Esophagus squamous epithelium (tissue), 5 donors: ENCODE data around the gene NOL9. TPM values are rescaled to one million over a fixed set of nuclear protein-coding genes. Genes with fewer than 3 reads are reported as not detected.

Source experiments
- DNase-seq: peaks from one replicate; lab custom pipeline; 2025; lab: John Stamatoyannopoulos, UW
- H3K27ac ChIP-seq, 4 donors: fragments of 200-600 bp; sonication (generic); one replicate each; pipeline ENCODE4 v1.5.1; 2016 to 2019; ENCODE audit warnings: mild to moderate bottlenecking in 1 of 4
- H3K27me3 ChIP-seq, 4 donors: fragments of 200-600 bp; sonication (generic); 1 replicate in 3 of 4; 2 replicates in 1 of 4; pipeline versions ENCODE4 v1.5.1 to v1.6.0; 2017 to 2021; ENCODE audit warnings: antibody characterized with exemption in 1 of 4
- H3K36me3 ChIP-seq, 3 donors: fragments of 200-600 bp; sonication (generic); one replicate each; pipeline ENCODE4 v1.5.1; 2016 to 2019
- H3K4me1 ChIP-seq, 3 donors: fragments of 200-600 bp; sonication (generic); one replicate each; pipeline ENCODE4 v1.5.1; 2017 to 2019
- H3K4me3 ChIP-seq, 4 donors: fragments of 200-600 bp; sonication (generic); 1 replicate in 3 of 4; 2 replicates in 1 of 4; pipeline ENCODE4 v1.5.1; 2016 to 2019; ENCODE audit warnings: mild to moderate bottlenecking in 2 of 4, moderate library complexity in 1 of 4
- H3K9me3 ChIP-seq, 3 donors: fragments of 200-600 bp; sonication (generic); one replicate each; pipeline ENCODE4 v1.5.1; 2016 to 2019
- POLR2A ChIP-seq, 4 donors: fragments of 450-650 bp; IDR thresholded peaks; one replicate each; pipeline ENCODE4 v1.6.1; 2017; ENCODE audit warnings: antibody characterized with exemption in 4 of 4, mild to moderate bottlenecking in 4 of 4, moderate library complexity in 3 of 4
- WGBS, 2 donors: methylation state at CpG; one replicate each; pipeline ENCODE4 v1.1.5; 2018; 5-methylcytosine and 5-hydroxymethylcytosine counted together
- intact Hi-C: fragments of 100-400 bp; cut with DNase I; formaldehyde crosslinking; loops from one replicate; pipeline ENCODE4 v1.15.0; 2022
- total RNA-seq, 4 donors: library from RNA; depleted of rRNA; stranded (reverse); fragments of >200 nt; gene quantifications; one replicate each; pipeline ENCODE4 v1.1.0, GENCODE V29; 2016
- TF ChIP-seq, protein P1 (sequence below), 6 experiments: fragments of 450-650 bp in 4 of 6; fragments of 200-600 bp in 2 of 6; sonication (generic) in 2 of 6; IDR thresholded peaks; one replicate each; pipeline ENCODE4 v1.5.1; 2016 to 2019; ENCODE audit warnings: antibody characterized with exemption in 6 of 6, mild to moderate bottlenecking in 4 of 6, moderate library complexity in 4 of 6
- donor health status: DM: yes; HTN: yes; CAD: no.

The NOL9 gene
- total RNA-seq, 4 donors from 2014 or later, result 13.0 to 36.4 (median 22.3) TPM

DNA sequence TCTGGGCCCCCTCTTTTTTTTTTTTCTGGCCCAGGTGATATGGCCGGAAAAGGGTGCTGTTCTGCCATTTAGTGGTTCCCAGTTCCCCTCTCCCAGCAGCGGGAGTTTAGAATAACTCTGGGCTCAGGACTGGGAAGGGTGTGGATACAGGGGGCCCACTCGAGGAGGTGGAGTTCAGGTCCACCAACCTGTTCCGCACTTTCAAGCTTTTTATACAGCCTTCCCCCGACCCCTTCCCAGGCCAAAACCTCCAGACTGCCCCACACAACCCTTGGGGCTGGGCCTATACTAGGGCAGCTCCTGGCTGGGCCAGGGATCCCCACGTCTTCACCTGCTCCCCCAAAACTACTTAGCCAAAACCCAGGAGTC, 63.2 kb downstream of the NOL9 start:
- Histone ChIP-seq H3K9me3 (no peaks in the 10 kb centered on the region), H3K27me3 (peaks cover 0 to 21% (median 0%) of the 10 kb centered on the region in 4 donors), H3K27ac (peak overlapping the region; percentile 90 to 97 (median 93)), H3K4me1 (peaks cover 35 to 87% (median 50%) of the 10 kb centered on the region in 3 donors), H3K4me3 (peak overlapping the region; percentile 71 to 80 (median 78)), H3K36me3 (no peaks in the 10 kb centered on the region)
- intact Hi-C loops, result no loop called here
- no peak for DNase-seq
- no peak for TF ChIP-seq POLR2A (IDR thresholded peaks at IDR 0.05)
- TF ChIP-seq, protein P1, sequence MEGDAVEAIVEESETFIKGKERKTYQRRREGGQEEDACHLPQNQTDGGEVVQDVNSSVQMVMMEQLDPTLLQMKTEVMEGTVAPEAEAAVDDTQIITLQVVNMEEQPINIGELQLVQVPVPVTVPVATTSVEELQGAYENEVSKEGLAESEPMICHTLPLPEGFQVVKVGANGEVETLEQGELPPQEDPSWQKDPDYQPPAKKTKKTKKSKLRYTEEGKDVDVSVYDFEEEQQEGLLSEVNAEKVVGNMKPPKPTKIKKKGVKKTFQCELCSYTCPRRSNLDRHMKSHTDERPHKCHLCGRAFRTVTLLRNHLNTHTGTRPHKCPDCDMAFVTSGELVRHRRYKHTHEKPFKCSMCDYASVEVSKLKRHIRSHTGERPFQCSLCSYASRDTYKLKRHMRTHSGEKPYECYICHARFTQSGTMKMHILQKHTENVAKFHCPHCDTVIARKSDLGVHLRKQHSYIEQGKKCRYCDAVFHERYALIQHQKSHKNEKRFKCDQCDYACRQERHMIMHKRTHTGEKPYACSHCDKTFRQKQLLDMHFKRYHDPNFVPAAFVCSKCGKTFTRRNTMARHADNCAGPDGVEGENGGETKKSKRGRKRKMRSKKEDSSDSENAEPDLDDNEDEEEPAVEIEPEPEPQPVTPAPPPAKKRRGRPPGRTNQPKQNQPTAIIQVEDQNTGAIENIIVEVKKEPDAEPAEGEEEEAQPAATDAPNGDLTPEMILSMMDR (IDR thresholded peaks at IDR 0.05), result no peak
- WGBS, 2 donors, result 19 to 42% methylated on average over 5 to 6 of the region's 6 CpGs

DNA sequence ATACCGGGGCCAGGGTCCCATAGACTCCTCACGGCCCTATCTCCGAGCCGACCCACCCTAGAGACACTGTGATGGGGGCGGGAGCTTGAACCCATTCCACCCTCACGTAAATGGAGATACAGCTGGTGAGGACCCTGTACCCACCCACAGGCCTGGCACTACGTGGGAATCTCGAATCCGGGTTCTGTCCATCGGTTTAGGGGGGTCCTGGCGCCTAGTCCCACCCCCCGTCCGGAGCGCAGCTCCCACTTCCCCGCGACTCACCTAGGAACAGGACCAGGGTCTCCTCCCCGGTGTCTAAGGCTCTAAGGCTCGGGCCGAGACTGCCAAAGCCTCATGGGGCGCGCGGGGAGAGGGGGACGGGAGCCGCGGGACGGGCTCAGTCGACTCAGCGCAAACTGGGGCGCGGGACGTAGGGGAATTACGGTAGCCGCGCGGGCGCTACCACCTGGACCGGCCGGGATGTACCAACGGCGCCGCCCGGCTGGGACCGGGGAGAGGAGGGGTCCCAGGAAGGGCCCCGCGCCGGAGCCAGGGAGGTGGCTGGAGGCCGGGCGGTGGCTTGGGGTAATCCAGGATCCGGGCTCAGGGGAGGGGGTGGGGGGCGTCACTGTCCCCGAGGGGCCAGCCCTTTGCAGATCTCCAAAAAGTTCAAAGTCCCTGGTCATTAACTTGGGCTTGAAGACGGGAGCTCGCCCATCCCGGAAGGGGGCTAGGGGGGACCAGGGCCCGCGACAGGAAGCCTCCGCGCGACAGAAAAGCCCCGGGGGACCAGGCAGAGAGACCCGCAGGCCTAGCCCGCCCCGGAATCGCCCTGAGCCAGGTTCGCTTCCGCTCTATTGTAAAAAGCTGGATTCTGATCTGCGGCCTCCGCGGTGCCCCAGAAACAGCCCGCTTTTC, 63.9 kb downstream of the NOL9 start:
- intact Hi-C loops, result no loop called here
- WGBS, 2 donors, result 0% methylated on average over 12 to 23 of the region's 70 CpGs
- no peak for DNase-seq
- Histone ChIP-seq H3K27ac (peak overlapping the region; percentile 90 to 97 (median 93)), H3K4me1 (peaks cover 40 to 87% (median 52%) of the 10 kb centered on the region in 3 donors), H3K36me3 (no peaks in the 10 kb centered on the region), H3K9me3 (no peaks in the 10 kb centered on the region), H3K27me3 (peaks cover 0 to 27% (median 0%) of the 10 kb centered on the region in 4 donors), H3K4me3 (peak overlapping the region; percentile 71 to 80 (median 78))
- peak in 1 of 4 donors; percentile 44 for TF ChIP-seq POLR2A (IDR thresholded peaks at IDR 0.05)
- TF ChIP-seq, protein P1 (IDR thresholded peaks at IDR 0.05), result no peak

DNA sequence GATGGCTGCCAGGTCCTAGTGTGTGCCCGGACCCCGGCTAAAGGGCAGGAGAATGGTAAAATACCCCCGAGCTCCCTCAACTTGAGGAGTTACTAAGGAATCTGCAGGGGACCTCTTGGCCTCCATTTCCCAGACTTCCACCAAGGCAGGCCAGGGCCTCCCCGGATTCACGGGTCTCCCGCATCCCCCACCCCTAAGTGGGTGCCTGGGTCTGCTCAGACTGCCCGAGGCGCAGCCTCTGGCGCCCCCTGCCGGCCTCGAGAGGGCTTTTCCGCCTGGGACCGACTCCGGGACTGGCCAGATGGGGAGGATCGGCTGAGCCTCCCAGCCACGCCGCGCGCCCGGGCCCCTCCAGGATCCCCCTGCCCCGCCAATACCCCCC, 64.5 kb downstream of the NOL9 start:
- Histone ChIP-seq H3K4me3 (peak overlapping the region; percentile 71 to 80 (median 78)), H3K4me1 (peaks cover 40 to 89% (median 58%) of the 10 kb centered on the region in 3 donors), H3K27ac (peak overlapping the region; percentile 90 to 97 (median 93)), H3K36me3 (no peaks in the 10 kb centered on the region), H3K9me3 (no peaks in the 10 kb centered on the region), H3K27me3 (peaks cover 0 to 34% (median 0%) of the 10 kb centered on the region in 4 donors)
- TF ChIP-seq, protein P1 (IDR thresholded peaks at IDR 0.05), result peak; percentile 83 to 94 (median 90)
- peak in 1 of 4 donors; percentile 6 for TF ChIP-seq POLR2A (IDR thresholded peaks at IDR 0.05)
- intact Hi-C loops, result no loop called here
- no peak for DNase-seq
- 5 to 76% methylated on average over 3 to 10 of the region's 21 CpGs for WGBS, 2 donors

DNA sequence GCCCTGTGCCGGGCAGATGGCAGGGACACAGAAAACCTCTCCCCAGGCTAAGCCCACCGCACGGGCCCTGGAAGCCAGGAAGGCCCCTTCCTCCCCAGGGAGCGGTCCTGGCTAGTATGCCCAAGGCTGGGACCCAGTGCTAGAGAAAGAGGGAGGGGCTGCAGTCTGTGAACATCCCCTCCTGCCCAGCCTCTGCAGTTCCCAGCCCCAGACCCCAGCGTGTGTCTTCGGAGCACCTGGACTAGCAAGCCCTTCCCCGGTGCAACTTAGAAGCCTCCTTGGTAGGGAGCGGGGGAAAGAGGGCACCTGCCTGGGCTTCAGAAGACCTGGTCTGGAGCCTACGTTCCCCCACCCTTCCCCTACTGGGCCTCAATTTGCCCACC, 64.9 kb downstream of the NOL9 start:
- Histone ChIP-seq H3K4me1 (peaks cover 40 to 93% (median 62%) of the 10 kb centered on the region in 3 donors), H3K27ac (peak overlapping the region; percentile 90 to 97 (median 93)), H3K27me3 (peaks cover 0 to 38% (median 0%) of the 10 kb centered on the region in 4 donors), H3K4me3 (peak overlapping the region; percentile 71 to 80 (median 78)), H3K36me3 (no peaks in the 10 kb centered on the region), H3K9me3 (no peaks in the 10 kb centered on the region)
- WGBS, 2 donors, result 49 to 60% methylated on average over 1 to 3 of the region's 9 CpGs
- intact Hi-C loops, result no loop called here
- no peak for TF ChIP-seq POLR2A (IDR thresholded peaks at IDR 0.05)
- TF ChIP-seq, protein P1 (IDR thresholded peaks at IDR 0.05), result no peak
- DNase-seq, result no peak
